ENCODE measurements around the gene CRYBB3.
"Not testable (repeated sequence)": the region's sequence is repeated elsewhere in the genome, so short reads cannot be mapped to it uniquely, and the experiment has no call there.

- not testable (repeated sequence) for TF ChIP-seq POLR2A, CTCF (IDR thresholded peaks at IDR 0.05)
Measured at GRCh38 chr22:25178869-25179631, 20.6 kb upstream of the CRYBB3 start.

All from right lobe of liver (tissue), 4 donors.